Subcutaneous adipose tissue (tissue), 4 donors: ENCODE measurements around the gene GJD2. TPM values are rescaled to one million over a fixed set of nuclear protein-coding genes. Genes with fewer than 3 reads are reported as not detected.

Experiments
- CTCF ChIP-seq: fragments of 450-650 bp; IDR thresholded peaks from one replicate; pipeline ENCODE4 v1.5.1; 2016; ENCODE audit warnings: low read depth, mild to moderate bottlenecking, control low read depth, antibody characterized with exemption, moderate library complexity
- total RNA-seq, 4 donors: library from RNA; depleted of rRNA; stranded (reverse); fragments of >200 nt; gene quantifications; one replicate each; pipeline ENCODE4 v1.1.0, GENCODE V29; 2016

GJD2 gene
- total RNA-seq, 4 donors from 2014 or later, result not detected

DNA sequence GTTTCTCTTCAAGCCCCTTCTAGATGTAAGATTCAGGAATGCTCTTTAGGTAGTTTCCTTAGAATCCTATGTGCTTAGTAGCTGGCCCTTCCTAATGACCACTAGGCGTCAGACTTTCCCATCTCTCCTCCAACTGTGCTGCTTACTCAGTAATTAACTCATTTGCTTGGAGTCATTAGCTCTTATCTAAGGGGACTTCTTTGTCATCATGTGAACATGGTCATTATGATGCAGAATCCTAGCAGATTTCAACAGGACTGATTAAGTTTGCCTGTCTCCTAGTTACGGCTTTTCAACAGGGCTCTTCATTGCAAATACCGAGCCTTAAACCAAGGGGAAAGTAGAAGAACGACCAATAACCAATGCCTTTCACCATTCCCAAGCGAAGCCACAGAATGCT is 46.4 kb downstream of the GJD2 start:
- no peak for TF ChIP-seq CTCF

GRCh38 chr15:34701536-34701935 is 53.3 kb downstream of the GJD2 start:
- TF ChIP-seq CTCF, result no peak

Other genes with a start within 250 kb of the GJD2 start
- 100 to 1,000 TPM in 1 of 4 donors, 10 to 100 TPM in 3; 44.5 to 148 (median 68.3) TPM for gene GOLGA8B, start 171.3 kb downstream of the GJD2 start, total RNA-seq
- gene ACTC1, start 40.6 kb upstream of the GJD2 start, total RNA-seq, result under 1 TPM in 1 of 4 donors, not detected in 3; 0.44 TPM
- gene AQR, start 214.7 kb upstream of the GJD2 start, total RNA-seq, result 10 to 100 TPM; 23.4 to 32.8 (median 26.5) TPM
- 10 to 100 TPM; 18.9 to 33.4 (median 23.4) TPM for gene ZNF770, start 233.3 kb upstream of the GJD2 start, total RNA-seq